ENCODE measurements around the gene COA1.
A peak's percentile ranks its signal among the peaks of the same experiment; 100 is the strongest.
"Not testable (repeated sequence)": the region's sequence is repeated elsewhere in the genome, so short reads cannot be mapped to it uniquely, and the experiment has no call there.

Gene COA1

DNA sequence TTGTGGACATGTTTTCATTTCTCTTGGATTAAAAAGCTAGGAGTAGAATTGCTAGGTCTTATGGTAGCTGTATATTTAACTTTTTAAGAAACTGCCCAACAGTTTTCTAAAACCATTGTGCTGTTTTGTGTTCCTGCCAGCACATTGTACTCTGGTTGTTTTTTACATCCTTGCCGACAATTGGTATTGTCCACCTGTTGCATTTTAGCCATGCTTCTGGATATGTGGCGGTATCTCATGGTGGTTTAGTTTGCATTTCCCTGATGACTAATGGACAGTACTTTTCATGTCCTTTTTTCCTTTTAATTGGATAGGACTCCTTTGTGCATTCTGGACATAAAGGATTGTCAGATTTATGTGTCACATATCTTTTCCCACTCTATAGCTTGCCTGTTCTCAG lies 100.9 kb downstream of the COA1 start:
- no peak for DNase-seq (ENCODE audit: low spot score)

DNA sequence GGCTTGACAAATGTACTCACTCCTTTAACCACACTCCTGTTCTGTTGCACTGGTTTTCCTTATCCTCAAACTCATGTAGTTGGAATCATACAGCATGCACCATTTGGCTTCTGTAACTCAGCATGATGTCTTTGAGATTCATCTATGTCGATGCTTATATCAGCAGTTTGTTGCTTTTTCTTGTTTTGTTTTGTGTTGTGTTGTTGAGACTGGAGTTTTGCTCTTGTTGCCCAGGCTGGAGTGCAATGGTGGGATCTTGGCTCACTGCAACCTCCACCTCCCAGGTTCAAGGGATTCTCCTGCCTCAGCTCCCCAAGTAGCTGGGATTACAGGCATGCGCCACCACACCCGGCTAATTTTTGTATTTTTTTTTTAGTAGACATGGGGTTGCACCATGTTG lies 101.5 kb downstream of the COA1 start:
- DNase-seq (ENCODE audit: low spot score): not testable (repeated sequence)

DNA sequence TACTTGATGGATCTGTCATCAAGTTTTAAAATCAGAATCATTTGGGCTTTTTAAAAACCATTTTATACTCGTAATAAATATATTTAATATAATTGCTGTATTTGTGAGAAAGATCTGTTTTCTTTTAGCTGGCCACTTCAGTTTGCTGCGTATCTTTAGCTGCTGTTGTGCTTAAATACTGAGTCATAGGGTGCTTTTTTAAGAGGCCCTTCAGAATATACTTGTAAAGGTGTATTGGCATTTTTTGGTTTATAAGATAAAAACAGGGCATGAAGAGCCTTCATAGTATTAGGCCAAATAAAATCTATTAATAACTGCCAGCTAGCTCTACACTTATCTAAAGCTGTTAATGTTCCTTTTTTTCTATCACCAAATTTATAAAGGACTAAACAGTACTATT lies 102.6 kb downstream of the COA1 start:
- DNase-seq (ENCODE audit: low spot score): no peak

DNA sequence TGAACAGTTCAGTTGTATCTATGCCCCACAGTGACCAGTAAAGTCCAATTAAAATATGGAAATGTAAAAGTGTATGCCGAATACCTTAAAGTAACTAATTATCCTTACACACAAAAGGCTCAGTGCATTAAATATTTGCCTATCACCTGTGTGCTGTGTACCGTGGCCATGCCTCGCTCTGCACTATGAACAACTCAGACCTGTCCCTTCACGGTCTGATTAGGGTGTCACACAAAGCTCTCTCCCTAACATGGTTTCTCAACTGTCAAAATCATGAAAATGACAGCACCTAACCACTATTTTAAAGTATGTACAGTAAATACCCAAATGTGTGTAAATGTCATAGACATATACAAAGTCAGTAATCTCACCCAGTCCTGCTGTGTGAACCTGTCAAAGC lies 103.3 kb downstream of the COA1 start:
- no peak for DNase-seq (ENCODE audit: low spot score)

DNA sequence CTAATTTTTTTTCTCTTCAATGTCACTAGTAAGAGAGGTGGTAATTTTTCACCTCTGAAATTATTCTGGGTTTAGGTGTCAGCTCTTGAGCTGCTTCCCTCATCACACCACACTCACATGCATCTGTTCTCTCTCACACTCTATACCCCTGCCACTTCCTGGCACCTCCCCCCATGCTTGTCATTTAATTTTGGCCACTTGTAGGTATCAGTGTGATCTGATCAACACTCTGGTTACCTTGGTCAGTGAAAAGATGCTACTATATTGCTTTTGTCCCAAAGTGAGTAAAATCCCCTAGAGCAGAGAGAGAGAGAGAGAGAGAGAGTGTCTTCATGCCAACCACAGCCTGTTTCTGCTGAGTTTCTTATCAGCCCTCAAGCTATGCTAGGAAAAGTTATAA lies 103.9 kb downstream of the COA1 start:
- DNase-seq (ENCODE audit: low spot score): no peak

DNA sequence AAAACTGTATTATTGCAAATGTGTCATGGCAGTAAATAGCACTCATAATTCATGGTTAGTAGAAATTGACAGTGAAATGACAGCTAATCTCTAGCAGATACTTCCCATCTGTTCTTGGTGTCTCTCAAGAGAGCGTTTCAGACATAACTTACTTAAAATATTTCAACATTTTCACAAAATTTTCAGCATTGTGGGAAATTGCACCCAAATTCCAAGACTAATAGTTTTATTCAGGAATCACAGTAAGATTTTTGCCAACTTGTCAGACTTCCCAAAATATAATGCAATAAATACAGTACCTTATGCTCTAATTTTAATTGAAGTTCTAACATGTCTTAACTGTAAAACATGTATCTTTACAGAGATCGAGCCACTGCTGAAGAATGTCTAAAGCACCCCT lies 105.2 kb downstream of the COA1 start:
- DNase-seq (ENCODE audit: low spot score): no peak

DNA sequence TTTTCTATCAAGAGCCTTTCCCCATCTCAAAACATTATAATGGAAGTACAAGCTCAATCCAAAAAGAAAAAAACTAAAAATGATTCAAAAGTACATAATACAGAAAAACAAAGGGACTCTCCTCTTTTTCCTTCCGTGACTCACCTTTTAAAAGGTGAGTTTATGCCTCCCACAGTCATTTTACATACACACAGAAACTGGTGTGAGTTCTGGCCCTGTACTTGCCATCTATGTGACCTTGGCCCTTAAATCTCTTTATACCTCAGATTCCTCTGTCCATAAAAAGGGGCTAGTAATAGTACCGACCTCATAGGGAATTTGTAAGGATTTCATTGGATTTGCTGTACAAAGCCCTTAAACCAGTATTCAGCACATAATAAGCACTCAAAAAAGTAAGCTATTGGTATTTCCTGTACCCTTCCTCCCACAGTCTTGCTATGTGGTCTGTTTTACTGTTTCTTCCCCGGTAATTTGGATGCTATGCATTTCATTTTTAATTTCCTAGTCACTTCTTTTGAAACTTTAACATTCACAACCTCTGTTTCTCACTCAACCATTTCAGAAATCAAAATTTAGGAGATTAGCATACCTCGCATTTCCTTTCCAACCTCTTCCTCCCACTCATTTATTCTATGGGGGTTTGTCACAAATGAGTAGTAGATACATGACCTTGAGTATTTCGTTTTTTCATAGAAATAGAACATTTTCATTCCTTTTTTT lies 107.4 kb downstream of the COA1 start:
- DNase-seq (ENCODE audit: low spot score): no peak

DNA sequence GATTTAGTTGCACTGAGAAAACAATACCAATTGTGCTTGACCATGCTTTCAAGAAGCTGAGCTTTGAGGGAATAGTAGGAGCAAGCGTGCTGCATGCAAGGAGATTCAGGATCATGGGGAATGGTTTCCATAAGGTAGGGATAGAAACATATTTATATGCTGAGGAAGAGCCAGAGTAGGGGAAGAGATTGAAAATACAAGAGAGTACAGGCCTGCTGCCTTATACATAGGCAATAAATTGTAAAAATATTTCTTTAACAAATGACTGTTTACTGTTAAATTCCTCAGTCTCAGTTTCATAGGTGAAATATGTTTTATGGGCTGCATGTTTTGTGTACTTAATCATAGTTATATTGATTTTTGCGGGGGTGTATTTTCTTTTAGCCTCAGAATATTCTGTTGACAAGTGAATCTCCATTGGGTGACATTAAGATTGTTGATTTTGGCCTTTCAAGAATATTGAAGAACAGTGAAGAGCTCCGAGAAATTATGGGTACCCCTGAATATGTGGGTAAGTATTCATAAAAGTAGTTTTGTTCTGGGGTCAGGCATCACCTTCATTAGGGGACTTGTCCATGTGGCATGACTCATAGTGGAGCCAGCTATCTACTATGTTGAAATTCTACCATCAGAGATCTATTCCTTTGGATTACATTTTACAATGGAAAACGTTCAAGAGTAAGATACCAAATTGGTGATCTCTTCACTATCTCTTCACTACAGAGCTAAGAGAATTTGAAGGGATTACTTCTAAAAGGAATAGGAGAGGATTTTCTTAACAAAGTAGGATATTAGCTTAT lies 109.9 kb downstream of the COA1 start:
- no peak for DNase-seq (ENCODE audit: low spot score)

DNA sequence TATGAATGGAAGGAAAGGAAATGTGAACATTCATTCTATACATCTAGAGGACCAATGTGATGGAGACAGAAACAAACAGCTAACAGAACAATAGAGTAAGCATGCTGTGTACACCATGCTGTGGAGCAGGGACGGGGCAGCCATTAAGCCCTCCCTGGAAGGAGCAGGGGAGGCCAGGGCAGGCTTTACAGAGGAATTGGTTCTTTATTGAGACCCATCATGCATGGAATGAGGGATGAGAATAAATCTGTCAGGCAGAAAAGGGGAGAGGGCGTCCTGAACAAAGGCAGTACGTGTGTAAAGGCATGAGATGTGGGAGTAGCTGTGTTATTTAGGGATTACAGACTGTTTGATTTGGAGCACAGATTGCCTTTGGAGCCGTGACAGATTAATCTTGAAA lies 111.2 kb downstream of the COA1 start:
- DNase-seq (ENCODE audit: low spot score): no peak

DNA sequence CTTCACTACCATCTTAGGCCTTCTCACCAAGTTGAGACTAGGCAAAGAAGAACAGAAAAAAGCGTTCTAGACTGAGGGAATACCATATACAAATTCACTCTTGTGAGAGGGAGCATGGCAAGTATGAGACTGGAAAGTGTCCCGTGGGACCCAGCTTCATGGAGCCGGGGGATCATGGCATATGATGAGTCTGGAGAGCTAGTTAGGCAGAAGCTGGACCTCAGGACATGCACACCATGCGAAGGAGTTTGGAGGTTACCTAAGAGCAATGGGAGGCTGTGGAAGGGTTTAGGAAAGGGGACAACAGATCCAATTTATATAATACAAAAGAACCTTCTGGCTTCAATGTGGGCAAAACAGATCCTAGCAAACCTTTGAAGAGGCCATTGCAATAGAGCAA lies 112.3 kb downstream of the COA1 start:
- DNase-seq (ENCODE audit: low spot score): no peak

DNA sequence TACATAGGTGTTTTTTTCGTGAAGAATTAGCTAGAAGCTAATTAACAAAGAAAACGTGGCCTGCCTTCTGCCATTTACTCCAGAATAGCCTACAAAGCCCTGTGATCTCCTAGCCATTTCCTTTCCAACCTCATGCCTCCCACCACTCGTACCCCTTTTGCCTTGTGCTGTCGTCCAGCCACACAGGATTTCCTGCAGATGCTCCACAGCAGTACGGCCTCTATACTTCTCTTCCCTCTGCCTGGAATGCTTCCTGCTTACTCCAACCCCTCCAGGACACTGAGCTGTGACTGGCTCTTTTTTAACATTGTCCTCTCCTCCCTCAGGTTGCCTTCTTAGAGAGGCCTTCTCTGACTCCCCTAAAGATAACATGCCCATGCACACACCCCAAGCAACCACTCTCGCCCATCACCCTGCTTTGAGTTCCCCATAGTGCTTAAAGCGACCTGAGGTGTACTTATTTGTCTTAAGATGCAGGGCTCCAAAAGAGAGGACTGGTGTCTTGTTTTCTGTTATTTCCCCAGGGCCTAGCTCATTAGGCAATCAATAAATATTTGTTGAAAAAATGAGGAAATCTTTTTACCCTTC lies 113.7 kb downstream of the COA1 start:
- DNase-seq (ENCODE audit: low spot score): no peak

DNA sequence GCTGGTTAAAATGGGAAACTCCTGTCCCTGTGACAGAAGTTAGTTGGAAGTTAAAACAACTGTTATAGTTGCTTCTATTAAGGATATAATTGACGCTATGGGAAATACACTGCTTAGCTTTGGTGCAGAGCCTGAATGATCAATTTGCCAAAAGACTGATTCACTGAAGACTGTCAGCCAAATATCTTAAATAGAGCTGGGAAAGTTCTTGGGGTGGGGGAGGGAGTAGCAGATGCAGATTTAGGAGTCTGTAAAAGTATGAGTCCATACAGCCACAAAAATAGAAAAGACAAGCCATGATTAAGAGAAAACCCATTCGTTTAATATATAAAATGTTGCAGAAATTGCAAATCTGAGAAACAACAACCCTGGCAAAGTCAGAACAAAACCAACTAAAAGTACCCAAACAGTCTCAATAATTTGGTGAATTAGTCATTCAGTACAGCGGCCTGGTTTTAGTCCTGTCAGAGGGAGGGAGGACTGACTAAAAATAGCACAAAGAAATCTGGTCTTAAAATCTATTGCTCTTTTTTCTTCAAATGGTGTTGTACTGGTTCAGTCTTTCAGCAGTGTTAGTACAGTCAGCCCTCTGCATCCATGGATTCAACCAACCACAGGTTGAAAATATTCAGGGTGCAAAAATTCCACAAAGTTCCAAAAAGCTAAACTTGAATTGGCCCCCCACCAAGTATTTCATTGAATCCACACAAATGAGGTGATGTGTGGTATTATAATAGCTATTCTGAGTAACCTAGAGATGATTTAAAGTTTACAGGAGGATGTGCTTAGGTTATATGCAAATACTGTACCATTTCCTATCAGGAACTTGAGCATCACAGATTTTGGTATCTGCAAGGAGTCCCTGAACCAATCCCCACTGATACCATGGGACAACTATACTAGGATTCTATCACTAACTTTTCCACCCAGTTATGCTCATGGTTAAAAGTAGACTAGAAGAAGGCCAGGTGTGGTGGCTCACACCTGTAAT lies 116.4 kb downstream of the COA1 start:
- DNase-seq (ENCODE audit: low spot score): peak; percentile 77

DNA sequence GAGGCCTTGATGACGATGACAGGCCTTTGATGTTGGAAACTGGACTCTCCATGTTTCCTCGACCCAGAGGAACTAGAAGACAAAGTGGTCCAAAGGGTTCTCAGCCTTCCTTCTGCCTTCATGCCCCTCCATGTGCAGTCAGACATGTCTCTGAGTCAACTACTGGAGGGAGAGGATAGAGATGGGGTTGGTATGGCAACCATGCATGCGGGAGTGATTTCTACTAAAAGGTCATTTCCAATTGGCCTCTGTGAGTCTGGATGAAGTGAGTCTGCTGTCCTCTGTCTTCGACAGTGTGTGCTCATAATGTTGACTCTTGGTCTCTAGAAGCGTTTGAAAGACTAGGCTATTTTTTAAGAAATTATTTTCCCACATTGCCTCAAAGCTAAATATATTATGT lies 117.2 kb downstream of the COA1 start:
- no peak for DNase-seq (ENCODE audit: low spot score)

DNA sequence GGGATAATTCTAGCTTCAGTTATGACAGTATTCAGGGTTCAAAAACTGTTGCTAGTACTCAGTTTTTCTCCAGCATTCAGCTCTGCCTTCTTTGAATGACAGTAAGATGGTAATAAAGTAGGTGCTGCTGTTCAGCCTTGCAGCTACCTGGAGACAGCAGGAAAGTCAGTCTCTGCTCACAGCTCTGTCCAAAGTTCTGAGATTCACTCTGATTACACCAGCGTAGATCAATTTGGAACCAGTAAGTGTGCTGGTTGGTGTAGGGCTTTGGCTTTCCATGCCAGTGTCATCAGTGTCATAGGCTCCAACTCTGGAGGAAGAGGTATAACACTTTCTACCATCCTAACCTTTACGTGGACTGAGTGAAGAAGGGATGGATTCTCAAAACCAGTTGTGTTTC lies 120.2 kb downstream of the COA1 start:
- DNase-seq (ENCODE audit: low spot score): no peak

DNA sequence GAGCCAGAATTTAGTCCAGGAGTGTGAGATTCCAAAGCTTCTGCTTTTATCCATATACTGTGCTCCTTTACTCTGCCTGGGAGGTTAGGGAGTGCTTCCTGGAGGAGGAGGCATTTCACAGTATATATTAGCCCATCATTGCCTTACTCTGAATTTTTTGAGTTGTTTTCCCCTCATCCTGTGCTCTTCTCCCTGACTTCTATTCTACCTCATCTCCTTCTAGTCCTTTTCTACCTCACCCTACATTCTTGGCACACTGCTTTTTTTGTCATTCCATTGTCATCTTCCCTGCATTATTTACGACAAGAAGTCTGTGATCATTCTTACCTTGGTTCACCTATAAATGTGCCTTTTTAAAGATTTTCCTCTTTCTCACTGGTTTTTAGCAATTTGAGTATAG lies 125.1 kb downstream of the COA1 start:
- no peak for DNase-seq (ENCODE audit: low spot score)

DNA sequence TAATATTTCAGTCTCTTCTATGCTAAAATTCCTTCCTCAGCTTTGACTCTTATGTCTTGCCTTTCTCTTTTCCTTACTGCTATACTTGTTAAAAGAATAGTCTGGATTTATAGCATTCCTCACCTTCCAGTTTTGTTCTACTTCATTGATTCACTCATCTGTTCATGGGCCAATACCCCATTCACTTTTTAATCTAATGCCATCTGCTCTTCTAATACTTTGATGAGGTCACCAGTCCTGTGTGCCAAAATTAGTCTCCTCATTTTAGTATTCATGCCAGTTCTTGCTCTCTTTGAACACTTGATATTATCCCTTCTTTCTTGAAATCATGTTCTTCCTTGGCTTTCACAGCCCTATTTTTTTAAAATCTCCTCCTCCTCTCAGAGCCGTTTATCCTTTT lies 127.1 kb downstream of the COA1 start:
- no peak for DNase-seq (ENCODE audit: low spot score)

DNA sequence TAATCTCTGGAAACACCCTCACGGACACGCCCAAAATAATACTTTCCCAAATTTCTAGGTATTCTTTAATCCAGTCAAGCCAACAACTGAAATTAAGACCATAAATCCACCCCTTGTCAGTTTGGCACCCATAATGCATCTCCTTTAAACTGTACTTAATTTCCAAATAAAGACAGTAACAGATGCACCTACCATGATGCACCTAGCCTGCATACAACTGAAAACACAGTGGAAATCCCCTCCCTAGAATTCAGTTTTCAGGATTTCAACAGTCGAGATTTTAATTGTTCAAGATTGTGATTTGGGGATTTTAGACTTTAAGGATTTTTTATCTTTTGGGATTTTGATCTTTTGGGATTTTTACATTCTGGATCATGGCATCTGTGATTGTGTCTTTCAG lies 129.3 kb downstream of the COA1 start:
- no peak for DNase-seq (ENCODE audit: low spot score)

DNA sequence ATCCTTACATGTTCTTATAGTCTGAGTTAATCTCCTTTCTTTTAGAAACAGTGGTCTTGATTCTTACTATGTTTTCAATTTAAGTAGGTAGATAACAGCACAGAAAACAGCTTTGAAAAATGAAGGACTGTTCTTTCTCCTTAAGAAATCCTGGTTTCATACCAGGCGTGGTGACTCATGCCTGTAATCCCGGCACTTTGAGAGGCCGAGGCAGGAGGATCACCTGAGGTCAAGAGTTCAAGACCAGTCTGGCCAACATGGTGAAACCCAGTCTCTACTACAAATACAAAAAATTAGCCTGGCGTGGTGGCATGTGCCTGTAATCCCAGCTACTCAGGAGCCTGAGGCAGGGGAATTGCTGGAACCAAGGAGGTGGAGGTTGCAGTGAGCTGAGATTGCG lies 132.9 kb downstream of the COA1 start:
- DNase-seq (ENCODE audit: low spot score): not testable (repeated sequence)

DNA sequence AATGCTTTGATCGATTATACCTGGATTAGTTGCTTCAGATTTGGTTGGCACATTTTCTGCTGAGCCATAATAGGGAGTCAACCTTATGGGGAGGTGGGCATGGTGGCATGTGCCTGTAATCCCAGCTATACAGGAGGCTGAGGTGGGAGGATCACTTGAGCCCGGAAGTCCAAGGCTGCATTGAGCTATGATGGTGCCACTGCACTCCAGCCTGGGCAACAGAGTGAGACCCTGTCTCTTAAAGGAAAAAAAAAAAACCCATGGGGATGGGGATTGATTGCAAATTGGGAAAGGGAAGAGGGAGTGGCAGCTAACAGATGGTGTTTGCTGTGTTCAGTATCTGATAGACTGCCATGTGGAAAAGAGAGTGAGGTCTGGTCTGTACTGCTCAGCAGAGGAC lies 135.3 kb downstream of the COA1 start:
- no peak for DNase-seq (ENCODE audit: low spot score)

DNA sequence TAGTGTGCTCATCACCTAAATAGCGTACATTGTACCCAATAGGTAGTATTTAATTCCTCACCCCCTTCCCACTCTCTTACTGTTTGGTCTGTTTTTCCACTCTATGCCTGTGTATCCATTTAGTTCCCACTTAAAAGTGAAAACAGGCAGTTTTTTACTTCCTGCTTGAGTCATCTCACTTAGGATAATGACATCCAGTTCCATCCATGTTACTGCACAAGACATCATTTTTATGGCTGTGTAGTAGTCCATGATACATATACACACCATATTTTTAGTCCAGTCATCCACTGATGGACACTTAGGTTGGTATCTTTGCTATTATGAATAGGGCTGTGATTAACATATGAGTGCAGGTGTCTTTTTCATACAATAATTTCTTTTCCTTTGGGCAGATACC lies 136.3 kb downstream of the COA1 start:
- DNase-seq (ENCODE audit: low spot score): no peak

DNA sequence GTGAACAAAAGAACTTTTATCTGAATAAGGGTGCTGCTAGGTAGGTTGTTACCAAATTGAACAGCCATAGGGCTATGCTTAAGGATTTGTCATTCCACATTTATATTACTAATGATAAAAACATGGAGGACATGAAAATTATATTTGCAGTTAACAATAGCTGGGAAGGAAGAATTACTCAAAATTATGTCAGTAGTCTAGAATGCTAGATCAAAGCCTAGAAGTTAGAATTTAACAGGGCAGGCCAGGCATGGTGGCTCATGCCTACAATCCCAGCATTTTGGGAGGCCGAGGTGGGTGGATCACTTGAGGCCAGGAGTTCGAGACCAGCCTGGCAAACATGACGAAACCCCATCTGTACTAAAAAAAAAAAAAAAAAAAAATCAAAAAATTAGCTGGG lies 137.0 kb downstream of the COA1 start:
- DNase-seq (ENCODE audit: low spot score): no peak

DNA sequence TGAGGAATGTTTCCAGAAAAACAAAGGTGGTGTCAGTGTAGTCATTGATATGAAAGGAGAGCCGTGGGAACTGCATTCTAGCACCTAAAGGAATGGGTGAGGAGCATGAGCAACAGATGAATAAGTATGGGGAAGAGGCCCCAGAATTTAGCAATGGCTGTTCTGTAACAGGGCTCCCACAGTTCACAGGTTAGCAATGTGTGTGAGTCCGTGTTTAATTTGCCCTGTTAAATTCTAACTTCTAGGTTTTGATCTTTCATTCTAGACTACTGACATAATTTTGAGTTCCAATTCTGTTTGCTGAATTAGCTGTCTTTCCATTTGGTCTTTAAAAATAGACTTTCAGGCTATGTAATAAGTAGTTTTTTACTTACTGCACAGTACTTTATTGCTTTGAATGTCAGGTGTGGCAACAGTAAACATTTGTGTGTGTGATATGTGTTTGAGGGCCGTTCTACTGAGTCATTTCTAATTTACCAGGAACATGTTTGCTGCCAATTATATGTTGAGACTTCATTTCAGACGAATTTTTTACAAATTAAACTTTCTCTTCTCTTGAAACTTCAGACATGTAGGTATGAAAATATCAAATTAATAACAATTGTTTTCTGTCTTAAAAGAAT lies 137.7 kb downstream of the COA1 start:
- no peak for DNase-seq (ENCODE audit: low spot score)

Measured in AG08395 (cell line).